AG04450 (cell line): ENCODE results near the gene TMEM87B. TPM values are rescaled to one million over a fixed set of nuclear protein-coding genes. Genes with fewer than 3 reads are reported as not detected.

Experiments
- CTCF ChIA-PET: fragments of 300-600, 350-600 bp; formaldehyde crosslinking; extraction: SDS; loops from one replicate; lab custom pipeline; 2022; ENCODE audit warnings: antibody characterized with exemption, inconsistent platforms; lab: Charles Lee
- POLR2A ChIA-PET: fragments of 350-600 bp; formaldehyde crosslinking; extraction: SDS; loops from one replicate; lab custom pipeline; 2021; ENCODE audit warnings: antibody characterized with exemption, inconsistent platforms; lab: Yijun Ruan, JAX
- DNase-seq: peaks from one replicate; pipeline ENCODE4 v3.0.0-alpha.2; 2011; ENCODE audit warnings: low read depth, low spot score
- H3K27ac ChIP-seq: one replicate; pipeline ENCODE4 v1.5.1; 2012; ENCODE audit warnings: low read depth, low read length, control low read depth
- H3K27me3 ChIP-seq: one replicate; pipeline ENCODE4 v1.6.0; 2012; ENCODE audit warnings: low read length; ENCODE audit not compliant: control insufficient read depth, insufficient read depth
- H3K4me3 ChIP-seq: 2 replicates; pipeline ENCODE4 v1.5.1; 2011; ENCODE audit warnings: mild to moderate bottlenecking, low read depth, low read length, control low read depth
- H3K9me3 ChIP-seq: 2 replicates; pipeline ENCODE4 v1.5.1; 2012; ENCODE audit warnings: low read length; ENCODE audit not compliant: control insufficient read depth, insufficient read depth
- CTCF ChIP-seq: IDR thresholded peaks from 2 replicates; pipeline ENCODE4 v1.5.1; 2011; ENCODE audit warnings: low read depth, low read length, control low read depth, inconsistent platforms
- polyA plus RNA-seq: library from polyadenylated mRNA; depleted of rRNA; stranded (reverse); fragments of >200 nt; gene quantifications from 2 replicates; pipeline ENCODE4 v1.2.3, GENCODE V29; 2011

Gene TMEM87B
- polyA plus RNA-seq, 1 experiment: 24.5 TPM

- peak overlapping the region; percentile 87 for H3K4me3 ChIP-seq
- CTCF ChIA-PET: no interaction called here
- peaks cover 3% of the 10 kb centered on the region; the same call in 1 of the 2 replicates for H3K9me3 ChIP-seq
- no peak overlapping the region for H3K27ac ChIP-seq
- POLR2A ChIA-PET: no interaction called here
- TF ChIP-seq CTCF: no peak
- H3K27me3 ChIP-seq: no peaks in the 10 kb centered on the region
- DNase-seq: no peak
Observed at GRCh38 chr2:112056626-112056987, 1.5 kb downstream of the TMEM87B start.

GRCh38 chr2:112059671-112060070, 4.6 kb downstream of the TMEM87B start:
- H3K9me3 ChIP-seq: peaks cover 3% of the 10 kb centered on the region
- TF ChIP-seq CTCF: no peak
- POLR2A ChIA-PET: no interaction called here
- no peaks in the 10 kb centered on the region for H3K27me3 ChIP-seq
- no peak overlapping the region for H3K4me3 ChIP-seq
- DNase-seq: no peak
- H3K27ac ChIP-seq: no peak overlapping the region
- CTCF ChIA-PET: no interaction called here

GRCh38 chr2:112061299-112061698, 6.2 kb downstream of the TMEM87B start:
- ChIA-PET CTCF (no interaction called here), POLR2A (no interaction called here)
- H3K27ac ChIP-seq: no peak overlapping the region
- no peaks in the 10 kb centered on the region for H3K27me3 ChIP-seq
- no peak overlapping the region for H3K4me3 ChIP-seq
- no peak for TF ChIP-seq CTCF
- no peak for DNase-seq
- H3K9me3 ChIP-seq: no peaks in the 10 kb centered on the region; the same call in 1 of the 2 replicates

GRCh38 chr2:112061840-112062239, 6.8 kb downstream of the TMEM87B start:
- no peaks in the 10 kb centered on the region for H3K27me3 ChIP-seq
- TF ChIP-seq CTCF: no peak
- ChIA-PET CTCF (no interaction called here), POLR2A (no interaction called here)
- DNase-seq: no peak
- no peaks in the 10 kb centered on the region; the same call in 1 of the 2 replicates for H3K9me3 ChIP-seq
- no peak overlapping the region for H3K4me3 ChIP-seq
- no peak overlapping the region for H3K27ac ChIP-seq

- Histone ChIP-seq H3K9me3 (no peaks in the 10 kb centered on the region; the same call in 1 of the 2 replicates), H3K27me3 (no peaks in the 10 kb centered on the region), H3K4me3 (no peak overlapping the region), H3K27ac (no peak overlapping the region)
- CTCF ChIA-PET: no interaction called here
- POLR2A ChIA-PET: no interaction called here
- DNase-seq: no peak
- TF ChIP-seq CTCF: no peak
Observed at GRCh38 chr2:112062894-112063293, 7.8 kb downstream of the TMEM87B start.
